SK-N-MC (cell line): ENCODE data around the gene NINL.
"Not testable (repeated sequence)": the region's sequence is repeated elsewhere in the genome, so short reads cannot be mapped to it uniquely, and the experiment has no call there.

Experiments used
- DNase-seq: peaks from one replicate; pipeline ENCODE4 v3.0.0-alpha.2; 2011; ENCODE audit warnings: low read depth, low spot score
- H3K27ac ChIP-seq: fragments of 200-600 bp; sonication (generic); 2 replicates; pipeline ENCODE4 v1.5.1; 2016; ENCODE audit warnings: mixed run types
- H3K36me3 ChIP-seq: fragments of 200-600 bp; sonication (generic); 2 replicates; pipeline ENCODE4 v1.6.1; 2017; ENCODE audit warnings: antibody characterized with exemption, low read length, mixed read lengths; ENCODE audit not compliant: insufficient read depth
- H3K4me3 ChIP-seq: fragments of 200-600 bp; sonication (generic); 2 replicates; pipeline ENCODE4 v1.5.1; 2016
- H3K9ac ChIP-seq: fragments of 200-600 bp; sonication (generic); 2 replicates; pipeline ENCODE4 v1.8.0; 2017; ENCODE audit warnings: mixed run types, mixed read lengths; ENCODE audit not compliant: insufficient read length
- H3K9me3 ChIP-seq: fragments of 200-600 bp; sonication (generic); 2 replicates; pipeline ENCODE4 v1.6.1; 2017; ENCODE audit warnings: low read depth, mild to moderate bottlenecking, antibody characterized with exemption, low read length, moderate library complexity, mixed read lengths
- EZH2 ChIP-seq: fragments of 200-600 bp; sonication (generic); IDR thresholded peaks from one replicate; pipeline ENCODE4 v1.6.1; 2017; ENCODE audit warnings: antibody characterized with exemption
- FOXP2 ChIP-seq: optimal IDR thresholded peaks from 2 replicates; pipeline ENCODE3; 2011; ENCODE audit warnings: mild to moderate bottlenecking, moderate library complexity; ENCODE audit not compliant: insufficient read depth; ENCODE audit errors: extremely low read length, control extremely low read depth
- POLR2AphosphoS5 ChIP-seq: IDR thresholded peaks from 2 replicates; pipeline ENCODE4 v1.6.1; 2012; ENCODE audit warnings: mild to moderate bottlenecking, low read depth, low read length, borderline replicate concordance

NINL gene

DNA sequence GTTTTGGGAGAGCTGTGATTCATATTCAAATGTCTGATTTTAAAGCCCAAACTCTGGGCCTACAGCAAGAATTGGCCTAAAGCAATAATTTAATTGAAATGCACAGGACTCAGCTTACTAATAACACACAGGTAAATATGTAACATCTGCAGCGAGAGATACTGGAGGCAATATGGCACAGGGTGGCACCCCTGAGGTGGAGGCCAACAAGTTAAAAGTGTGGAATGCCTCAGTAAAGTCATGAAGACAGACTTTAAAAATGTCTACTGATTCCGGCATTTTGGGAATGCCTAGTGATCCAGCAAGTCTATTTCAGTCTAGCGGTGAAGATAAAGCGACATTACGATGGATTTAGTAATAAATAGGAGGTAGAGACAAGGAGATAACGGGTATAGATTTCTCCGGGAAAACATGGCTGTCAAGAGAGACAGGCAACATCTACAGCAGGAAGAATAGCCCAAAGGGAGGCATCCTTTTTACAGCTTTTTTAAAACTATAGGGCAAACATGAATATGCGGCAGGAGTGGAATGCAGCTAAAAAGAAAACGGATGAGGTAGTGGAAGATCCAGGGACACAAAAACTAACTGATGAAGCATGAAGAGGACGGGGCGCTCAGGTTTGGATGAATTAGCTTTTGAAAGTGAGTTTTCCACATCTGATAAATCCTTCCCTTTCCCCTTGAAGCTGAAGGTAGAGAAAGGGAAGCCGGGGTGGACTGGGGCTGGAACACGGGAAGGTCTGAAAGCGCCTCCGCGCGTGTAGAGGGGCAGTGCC lies 37.3 kb upstream of the NINL start:
- peaks cover 4% of the 10 kb centered on the region for H3K36me3 ChIP-seq
- no peaks in the 10 kb centered on the region for H3K9me3 ChIP-seq
- peak overlapping the region; percentile 96 for H3K4me3 ChIP-seq
- H3K9ac ChIP-seq: peak overlapping the region; percentile 100
- H3K27ac ChIP-seq: no peak overlapping the region
- no peak for DNase-seq
- TF ChIP-seq EZH2 (no peak), POLR2AphosphoS5 (no peak), FOXP2 (no peak)

DNA sequence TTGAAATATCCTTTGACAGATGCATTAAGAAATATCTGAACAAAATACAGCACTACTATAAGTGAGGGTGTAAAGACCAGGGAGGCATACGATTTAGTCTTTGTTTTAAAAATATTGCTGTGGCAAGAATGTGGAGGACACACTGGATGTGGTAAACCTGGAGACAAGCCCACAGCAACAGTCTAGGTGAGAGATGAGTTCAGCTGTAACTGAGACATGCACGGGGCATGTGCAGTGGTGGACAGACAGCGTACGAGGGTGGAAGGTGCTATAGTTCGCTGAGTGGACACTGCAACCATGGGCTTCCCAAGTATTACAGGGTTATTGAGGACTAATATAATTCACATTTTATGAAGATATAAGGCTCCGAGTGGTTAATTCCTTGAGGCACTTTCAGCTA lies 36.7 kb upstream of the NINL start:
- no peak overlapping the region for H3K27ac ChIP-seq
- no peak for TF ChIP-seq POLR2AphosphoS5
- TF ChIP-seq FOXP2: no peak
- TF ChIP-seq EZH2: no peak
- DNase-seq: no peak
- peak overlapping the region; percentile 100 for H3K9ac ChIP-seq
- peaks cover 4% of the 10 kb centered on the region for H3K36me3 ChIP-seq
- H3K4me3 ChIP-seq: peak overlapping the region; percentile 96
- no peaks in the 10 kb centered on the region for H3K9me3 ChIP-seq

DNA sequence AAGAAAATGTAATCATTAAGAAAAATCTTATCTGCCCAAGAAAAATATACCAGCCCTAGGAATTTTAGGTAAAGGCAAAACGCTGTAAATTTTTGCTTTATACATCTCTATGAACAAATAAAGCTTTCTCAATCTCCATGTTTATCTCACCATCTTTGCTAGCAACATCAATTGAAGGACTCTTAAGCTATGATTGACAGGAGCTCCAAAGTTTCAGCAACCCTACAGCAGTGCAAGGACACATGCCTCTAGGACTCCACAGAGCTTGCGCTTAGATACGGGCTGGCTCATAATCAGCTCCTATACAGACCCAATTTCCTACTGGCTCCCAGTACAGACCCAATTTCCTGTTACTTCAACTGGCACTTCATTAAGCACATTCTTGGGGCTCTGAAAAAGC lies 34.2 kb upstream of the NINL start:
- Histone ChIP-seq H3K4me3 (no peak overlapping the region), H3K36me3 (peaks cover 23% of the 10 kb centered on the region), H3K27ac (no peak overlapping the region), H3K9me3 (no peaks in the 10 kb centered on the region), H3K9ac (no peak overlapping the region)
- DNase-seq: no peak
- no peak for TF ChIP-seq POLR2AphosphoS5
- TF ChIP-seq FOXP2: no peak
- no peak for TF ChIP-seq EZH2

DNA sequence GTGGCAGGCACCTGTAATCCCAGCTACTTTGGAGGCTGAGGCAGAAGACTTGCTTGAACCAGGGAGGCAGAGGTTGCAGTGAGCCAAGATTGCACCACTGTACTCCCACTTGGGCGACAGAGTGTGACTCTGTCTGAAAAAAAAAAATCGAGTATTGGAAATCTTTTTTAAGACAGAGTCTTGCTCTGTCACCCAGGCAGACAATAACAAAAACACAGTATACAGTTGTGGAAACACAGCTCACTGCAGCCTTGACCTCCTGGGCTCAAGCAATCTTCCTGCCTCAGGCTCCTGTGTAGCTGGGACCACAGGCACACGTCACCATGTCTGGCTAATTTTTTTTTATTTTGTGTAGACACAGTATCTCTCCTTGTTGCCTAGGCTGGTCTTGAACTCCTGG lies 23.4 kb upstream of the NINL start:
- TF ChIP-seq FOXP2 (no peak), EZH2 (no peak), POLR2AphosphoS5 (no peak)
- H3K4me3 ChIP-seq: no peak overlapping the region
- DNase-seq: no peak
- H3K9me3 ChIP-seq: no peaks in the 10 kb centered on the region
- H3K36me3 ChIP-seq: peaks cover 5% of the 10 kb centered on the region; the same call in 1 of the 2 replicates
- no peak overlapping the region for H3K27ac ChIP-seq
- H3K9ac ChIP-seq: no peak overlapping the region

DNA sequence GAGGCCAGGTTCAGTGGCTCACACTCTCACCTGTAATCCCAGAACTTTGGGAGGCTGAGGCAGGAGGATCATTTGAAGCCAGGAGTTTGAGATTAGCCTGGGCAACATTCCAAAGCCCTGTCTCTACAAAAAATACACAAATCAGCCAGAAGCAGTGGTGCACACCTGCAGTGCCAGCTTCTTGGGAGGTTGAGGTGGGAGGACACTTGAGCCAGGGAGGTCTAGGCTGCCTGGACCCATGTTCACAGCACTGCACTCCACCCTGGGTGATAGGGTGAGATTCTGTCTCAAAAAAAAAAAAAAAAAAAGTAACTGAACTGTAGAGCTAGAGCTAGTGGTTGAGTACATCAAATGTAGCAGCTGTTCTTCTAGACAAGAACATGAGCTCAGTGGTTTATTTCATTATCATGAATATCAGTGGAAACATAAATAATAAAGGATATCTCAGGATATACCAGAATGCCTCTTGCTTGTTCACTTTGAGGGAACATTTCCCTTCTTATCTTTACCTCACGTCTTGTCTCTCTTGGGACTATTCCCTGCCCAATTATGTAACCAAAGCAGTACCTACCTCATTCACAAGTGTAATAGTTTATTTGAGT lies 20.9 kb upstream of the NINL start:
- Histone ChIP-seq H3K4me3 (no peak overlapping the region), H3K9ac (no peak overlapping the region), H3K27ac (no peak overlapping the region), H3K36me3 (no peaks in the 10 kb centered on the region), H3K9me3 (no peaks in the 10 kb centered on the region)
- no peak for DNase-seq
- TF ChIP-seq FOXP2: no peak
- TF ChIP-seq POLR2AphosphoS5: no peak
- TF ChIP-seq EZH2: no peak

DNA sequence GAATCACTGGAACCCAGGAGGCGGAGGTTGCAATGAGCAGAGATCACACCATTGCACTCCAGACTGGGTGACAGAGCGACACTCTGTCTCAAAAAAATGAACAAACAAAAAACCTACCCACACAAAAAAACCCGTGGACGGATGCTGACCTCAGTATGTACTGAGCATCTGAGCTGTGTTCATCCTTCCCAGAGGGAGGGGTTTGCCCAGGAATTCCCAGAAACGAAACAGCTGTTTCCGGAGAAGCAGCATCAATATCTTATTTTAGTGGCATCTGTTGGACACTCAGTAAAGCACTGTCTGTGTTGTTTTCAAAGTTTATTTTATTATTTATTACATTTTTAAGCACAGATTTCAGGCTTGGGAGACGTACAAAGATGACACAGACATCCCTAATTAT lies 19.8 kb upstream of the NINL start:
- no peaks in the 10 kb centered on the region for H3K36me3 ChIP-seq
- H3K9ac ChIP-seq: no peak overlapping the region
- no peak for DNase-seq
- H3K9me3 ChIP-seq: no peaks in the 10 kb centered on the region
- H3K27ac ChIP-seq: no peak overlapping the region
- H3K4me3 ChIP-seq: no peak overlapping the region
- no peak for TF ChIP-seq EZH2
- no peak for TF ChIP-seq FOXP2
- no peak for TF ChIP-seq POLR2AphosphoS5

DNA sequence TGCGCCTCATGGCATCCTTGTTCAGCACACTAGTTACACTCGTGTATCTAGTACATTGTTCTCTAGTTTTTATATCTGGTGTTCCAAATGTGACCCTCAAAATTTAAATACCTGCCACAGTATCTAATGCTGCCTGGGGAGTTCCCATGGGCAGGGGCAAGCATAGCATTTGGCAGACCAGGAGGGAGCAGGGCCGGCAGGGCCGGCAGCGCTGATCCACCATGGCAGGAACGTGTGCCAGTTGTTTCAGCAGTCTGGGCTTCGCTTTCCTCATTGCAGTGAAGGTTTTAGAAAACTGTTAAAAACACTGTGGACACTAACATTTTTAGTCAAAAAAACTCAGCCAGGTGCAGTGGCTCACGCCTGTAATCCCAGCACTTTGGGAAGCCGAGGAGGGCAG lies 19.3 kb upstream of the NINL start:
- TF ChIP-seq POLR2AphosphoS5: no peak
- no peak for TF ChIP-seq EZH2
- TF ChIP-seq FOXP2: no peak
- no peak overlapping the region for H3K9ac ChIP-seq
- H3K36me3 ChIP-seq: no peaks in the 10 kb centered on the region
- no peak overlapping the region for H3K4me3 ChIP-seq
- no peak for DNase-seq
- H3K9me3 ChIP-seq: no peaks in the 10 kb centered on the region
- H3K27ac ChIP-seq: no peak overlapping the region

DNA sequence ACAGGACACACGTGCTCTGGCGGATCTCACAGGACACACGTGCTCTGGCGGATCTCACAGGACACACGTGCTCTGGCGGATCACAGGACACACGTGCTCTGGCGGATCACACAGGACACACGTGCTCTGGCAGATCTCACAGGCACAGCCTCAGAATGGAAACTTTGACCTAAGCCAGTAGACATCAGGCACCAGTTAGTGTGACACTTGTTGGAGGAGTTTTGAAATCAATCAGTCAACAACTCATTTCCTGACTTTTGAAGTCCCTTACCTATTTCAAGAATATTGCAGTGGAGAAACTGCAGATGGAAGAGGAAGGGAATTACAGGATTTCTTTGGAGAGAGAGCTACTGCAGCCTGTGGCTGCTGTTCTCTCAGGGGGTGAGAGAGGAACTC lies 17.6 kb upstream of the NINL start:
- not testable (repeated sequence) for H3K27ac ChIP-seq, H3K36me3 ChIP-seq, H3K4me3 ChIP-seq, H3K9ac ChIP-seq, H3K9me3 ChIP-seq, DNase-seq

DNA sequence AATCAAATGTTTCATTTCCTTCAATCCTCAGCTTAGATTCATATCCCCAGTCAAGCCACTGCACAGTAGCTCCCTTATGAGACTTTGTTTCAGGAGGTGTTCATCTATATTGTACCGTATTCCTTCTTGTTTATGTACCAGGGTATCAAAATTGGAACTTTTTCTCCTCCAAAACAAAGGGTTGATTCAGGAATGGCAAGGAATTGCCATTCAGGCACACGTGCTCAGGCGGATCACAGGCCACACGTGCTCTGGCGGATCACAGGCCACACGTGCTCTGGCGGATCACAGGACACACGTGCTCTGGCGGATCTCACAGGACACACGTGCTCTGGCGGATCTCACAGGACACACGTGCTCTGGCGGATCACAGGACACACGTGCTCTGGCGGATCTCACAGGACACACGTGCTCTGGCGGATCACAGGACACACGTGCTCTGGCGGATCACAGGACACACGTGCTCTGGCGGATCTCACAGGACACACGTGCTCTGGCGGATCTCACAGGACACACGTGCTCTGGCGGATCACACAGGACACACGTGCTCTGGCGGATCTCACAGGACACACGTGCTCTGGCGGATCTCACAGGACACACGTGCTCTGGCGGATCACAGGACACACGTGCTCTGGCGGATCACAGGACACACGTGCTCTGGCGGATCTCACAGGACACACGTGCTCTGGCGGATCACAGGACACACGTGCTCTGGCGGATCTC lies 17.0 kb upstream of the NINL start:
- H3K9me3 ChIP-seq, H3K36me3 ChIP-seq, DNase-seq, H3K4me3 ChIP-seq, H3K27ac ChIP-seq, H3K9ac ChIP-seq: not testable (repeated sequence)
